VCaP (cell line): ENCODE results near the gene ANKLE1.

Source experiments
- H3K27ac ChIP-seq: fragments of 450-650 bp; 2 replicates; pipeline ENCODE4 v1.5.1; 2017
- CTCF ChIP-seq: fragments of 450-650 bp; conservative IDR thresholded peaks from 2 replicates; pipeline ENCODE4 v1.5.1; 2017; ENCODE audit warnings: mild to moderate bottlenecking, moderate library complexity

ANKLE1 gene

GRCh38 chr19:17323964-17324332 lies 42.2 kb downstream of the ANKLE1 start:
- H3K27ac ChIP-seq = no peak overlapping the region
- TF ChIP-seq CTCF = no peak

- TF ChIP-seq CTCF = no peak
- no peak overlapping the region for H3K27ac ChIP-seq
These were observed 42.8 kb downstream of the ANKLE1 start for GRCh38 chr19:17324357-17325114.

DNA sequence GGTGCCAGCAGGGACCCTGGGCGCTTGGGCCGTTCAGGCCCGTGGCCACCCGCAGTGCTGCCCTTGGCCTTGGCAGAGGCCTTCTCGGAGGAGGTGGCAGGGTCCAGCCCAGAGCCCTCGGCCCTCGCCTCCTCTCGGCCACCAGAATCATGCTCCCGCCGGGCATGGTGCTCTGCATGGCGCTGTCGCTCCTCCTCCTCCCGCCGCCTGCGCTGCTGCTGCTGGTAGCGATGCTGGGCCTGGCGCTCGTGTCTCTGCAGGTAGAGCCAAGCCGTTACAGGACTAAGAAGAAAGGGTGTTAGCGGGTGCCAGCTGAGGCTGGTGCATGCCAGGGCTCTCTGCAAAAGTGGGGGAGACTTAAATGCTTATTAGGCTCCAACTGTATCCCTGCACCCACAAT lies 43.4 kb downstream of the ANKLE1 start:
- no peak overlapping the region; the same call in 1 of the 2 replicates for H3K27ac ChIP-seq
- TF ChIP-seq CTCF = no peak

GRCh38 chr19:17325881-17326594 lies 44.3 kb downstream of the ANKLE1 start:
- no peak for TF ChIP-seq CTCF
- peak overlapping the region; percentile 93 for H3K27ac ChIP-seq

GRCh38 chr19:17326595-17326966 lies 44.9 kb downstream of the ANKLE1 start:
- no peak for TF ChIP-seq CTCF
- H3K27ac ChIP-seq = peak overlapping the region; percentile 93

GRCh38 chr19:17327068-17327653 lies 45.5 kb downstream of the ANKLE1 start:
- peak overlapping the region; percentile 93 for H3K27ac ChIP-seq

More at GRCh38 chr19:17327068-17327653, 45.5 kb downstream of the ANKLE1 start:
- TF ChIP-seq CTCF = no peak
